ENCODE results near the gene ZFP92.

Gene ZFP92

GRCh38 chrX:153457136-153457825 lies 46.0 kb downstream of the ZFP92 start:
- Histone ChIP-seq H4K20me1 (ENCODE audit: low read depth, low read length) (no peaks in the 10 kb centered on the region), H2AFZ (ENCODE audit: low read depth, low read length, severe bottlenecking) (no peak overlapping the region), H3K79me2 (ENCODE audit: insufficient read depth, low read length) (no peaks in the 10 kb centered on the region), H3K4me2 (ENCODE audit: low read depth, low read length, poor library complexity, severe bottlenecking) (no peak overlapping the region), H3K9me2 (replicated peaks; ENCODE audit: insufficient read depth, low read length) (no peaks in the 10 kb centered on the region), H3K9ac (ENCODE audit: low read length) (no peak overlapping the region), H3K36me3 (ENCODE audit: low read length) (no peaks in the 10 kb centered on the region), H3K9me3 (ENCODE audit: insufficient read depth, low read length) (no peaks in the 10 kb centered on the region), H3K4me3 (ENCODE audit: insufficient read depth, low read length, poor library complexity, severe bottlenecking) (no peak overlapping the region), H3K27ac (ENCODE audit: low read depth, low read length) (no peak overlapping the region), H3F3A (ENCODE audit: insufficient read depth) (no peaks in the 10 kb centered on the region), H3K27me3 (ENCODE audit: low read length) (no peaks in the 10 kb centered on the region)
- TF ChIP-seq EZH2phosphoT487 (conservative IDR thresholded peaks at IDR 0.05; ENCODE audit: low read length) (no peak), CTCF (IDR thresholded peaks at IDR 0.05; ENCODE audit: insufficient read depth, low read length, poor library complexity, severe bottlenecking) (no peak)

- TF ChIP-seq EZH2phosphoT487 (conservative IDR thresholded peaks at IDR 0.05; ENCODE audit: low read length) (no peak), CTCF (IDR thresholded peaks at IDR 0.05; ENCODE audit: insufficient read depth, low read length, poor library complexity, severe bottlenecking) (no peak)
- H3K4me2 ChIP-seq (ENCODE audit: low read depth, low read length, poor library complexity, severe bottlenecking) = no peak overlapping the region
- H3F3A ChIP-seq (ENCODE audit: insufficient read depth) = no peaks in the 10 kb centered on the region
- H3K9ac ChIP-seq (ENCODE audit: low read length) = no peak overlapping the region
- no peak overlapping the region for H3K27ac ChIP-seq (ENCODE audit: low read depth, low read length)
- no peaks in the 10 kb centered on the region for H3K9me3 ChIP-seq (ENCODE audit: insufficient read depth, low read length)
- H3K27me3 ChIP-seq (ENCODE audit: low read length) = no peaks in the 10 kb centered on the region
- no peaks in the 10 kb centered on the region for H3K36me3 ChIP-seq (ENCODE audit: low read length)
- H2AFZ ChIP-seq (ENCODE audit: low read depth, low read length, severe bottlenecking) = no peak overlapping the region
- H3K4me3 ChIP-seq (ENCODE audit: insufficient read depth, low read length, poor library complexity, severe bottlenecking) = no peak overlapping the region
- no peaks in the 10 kb centered on the region for H4K20me1 ChIP-seq (ENCODE audit: low read depth, low read length)
- H3K79me2 ChIP-seq (ENCODE audit: insufficient read depth, low read length) = no peaks in the 10 kb centered on the region
- no peaks in the 10 kb centered on the region for H3K9me2 ChIP-seq (replicated peaks; ENCODE audit: insufficient read depth, low read length)
Observed at GRCh38 chrX:153457827-153458466, 46.7 kb downstream of the ZFP92 start.

- H3K4me3 ChIP-seq (ENCODE audit: insufficient read depth, low read length, poor library complexity, severe bottlenecking) = no peak overlapping the region
- no peaks in the 10 kb centered on the region for H3F3A ChIP-seq (ENCODE audit: insufficient read depth)
- no peak overlapping the region for H2AFZ ChIP-seq (ENCODE audit: low read depth, low read length, severe bottlenecking)
- H3K9ac ChIP-seq (ENCODE audit: low read length) = no peak overlapping the region
- no peak overlapping the region for H3K4me2 ChIP-seq (ENCODE audit: low read depth, low read length, poor library complexity, severe bottlenecking)
- H3K79me2 ChIP-seq (ENCODE audit: insufficient read depth, low read length) = no peaks in the 10 kb centered on the region
- H3K36me3 ChIP-seq (ENCODE audit: low read length) = no peaks in the 10 kb centered on the region
- H3K27me3 ChIP-seq (ENCODE audit: low read length) = no peaks in the 10 kb centered on the region
- H3K27ac ChIP-seq (ENCODE audit: low read depth, low read length) = no peak overlapping the region
- no peaks in the 10 kb centered on the region for H3K9me2 ChIP-seq (replicated peaks; ENCODE audit: insufficient read depth, low read length)
- no peaks in the 10 kb centered on the region for H4K20me1 ChIP-seq (ENCODE audit: low read depth, low read length)
- TF ChIP-seq EZH2phosphoT487 (conservative IDR thresholded peaks at IDR 0.05; ENCODE audit: low read length) (no peak), CTCF (IDR thresholded peaks at IDR 0.05; ENCODE audit: insufficient read depth, low read length, poor library complexity, severe bottlenecking) (no peak)
- H3K9me3 ChIP-seq (ENCODE audit: insufficient read depth, low read length) = no peaks in the 10 kb centered on the region
Observed at GRCh38 chrX:153458476-153458875, 47.2 kb downstream of the ZFP92 start.

Data from SU-DHL-6 (cell line).